WTC11 (cell line): ENCODE results near the gene C2orf72. TPM values are rescaled to one million over a fixed set of nuclear protein-coding genes. Genes with fewer than 3 reads are reported as not detected.

ENCODE experiments used
- ATAC-seq: fragments of 200-7000 bp; cut with Tn5 transposase; 2 replicates; pipeline ENCODE4 v1.10.0; 2021; ENCODE audit warnings: mild to moderate bottlenecking, moderate library complexity
- CTCF ChIA-PET: fragments of 300-600 bp; sonication (Branson Sonifier 250); formaldehyde crosslinking; loops from one replicate; lab custom pipeline; 2021; ENCODE audit warnings: antibody characterized with exemption; lab: Charles Lee
- POLR2A ChIA-PET: fragments of 350-600 bp; sonication (Branson Sonifier 250); formaldehyde crosslinking; loops from one replicate; lab custom pipeline; 2021; ENCODE audit warnings: antibody characterized with exemption; lab: Charles Lee
- DNase-seq: peaks from one replicate; pipeline ENCODE4 v3.0.0; 2021; ENCODE audit warnings: low spot score
- H3K27ac Mint-ChIP-seq: 2 replicates; pipeline ENCODE4 v1.8.0; 2021; ENCODE audit warnings: mixed read lengths
- H3K27me3 Mint-ChIP-seq: 2 replicates; pipeline ENCODE4 v1.8.0; 2021; ENCODE audit warnings: low read depth, mild to moderate bottlenecking, moderate library complexity, mixed read lengths
- H3K36me3 Mint-ChIP-seq: 2 replicates; pipeline ENCODE4 v1.8.0; 2021; ENCODE audit warnings: mixed read lengths
- H3K4me1 Mint-ChIP-seq: 2 replicates; pipeline ENCODE4 v1.8.0; 2022; ENCODE audit warnings: mixed read lengths
- H3K4me3 Mint-ChIP-seq: 2 replicates; pipeline ENCODE4 v1.8.0; 2021; ENCODE audit warnings: mild to moderate bottlenecking, moderate library complexity, mixed read lengths
- H3K9me3 Mint-ChIP-seq: 2 replicates; pipeline ENCODE4 v1.8.0; 2021; ENCODE audit warnings: mixed read lengths
- ARID4B ChIP-seq: sonication (generic); formaldehyde crosslinking; IDR thresholded peaks from 2 replicates; pipeline ENCODE4 v1.8.0; 2023; ENCODE audit warnings: missing genetic modification reagents, mild to moderate bottlenecking, borderline replicate concordance
- CREB1 ChIP-seq: sonication (generic); formaldehyde crosslinking; IDR thresholded peaks from 2 replicates; pipeline ENCODE4 v1.8.0; 2023; ENCODE audit warnings: mild to moderate bottlenecking, missing genetic modification reagents
- E2F4 ChIP-seq: sonication (generic); formaldehyde crosslinking; IDR thresholded peaks from 2 replicates; pipeline ENCODE4 v1.8.1; 2022; ENCODE audit warnings: low read depth, mild to moderate bottlenecking, moderate library complexity, missing genetic modification reagents, borderline replicate concordance
- FOXK1 ChIP-seq: sonication (generic); formaldehyde crosslinking; IDR thresholded peaks from 2 replicates; pipeline ENCODE4 v1.8.0; 2022; ENCODE audit warnings: mild to moderate bottlenecking, moderate library complexity, missing genetic modification reagents
- GTF2I ChIP-seq: fragments of 250-450 bp; sonication (Bioruptor Pico); conservative IDR thresholded peaks from 2 replicates; pipeline ENCODE4 v1.4.0; 2021; ENCODE audit warnings: mild to moderate bottlenecking
- HMGXB4 ChIP-seq: sonication (generic); formaldehyde crosslinking; IDR thresholded peaks from 2 replicates; pipeline ENCODE4 v1.8.1; 2023; ENCODE audit warnings: mild to moderate bottlenecking, moderate library complexity, missing genetic modification reagents
- JUN ChIP-seq: sonication (generic); formaldehyde crosslinking; IDR thresholded peaks from 2 replicates; pipeline ENCODE4 v1.8.0; 2023; ENCODE audit warnings: mild to moderate bottlenecking, missing genetic modification reagents
- MLX ChIP-seq: sonication (generic); formaldehyde crosslinking; IDR thresholded peaks from 2 replicates; pipeline ENCODE4 v1.8.1; 2023; ENCODE audit warnings: mild to moderate bottlenecking, missing genetic modification reagents, moderate library complexity
- NR1H2 ChIP-seq: sonication (generic); formaldehyde crosslinking; IDR thresholded peaks from 2 replicates; pipeline ENCODE4 v1.9.0; 2021; ENCODE audit warnings: mild to moderate bottlenecking, moderate library complexity, missing genetic modification reagents
- NR2C2 ChIP-seq: sonication (generic); formaldehyde crosslinking; IDR thresholded peaks from 2 replicates; pipeline ENCODE4 v1.8.0; 2022; ENCODE audit warnings: mild to moderate bottlenecking, missing genetic modification reagents
- NR3C1 ChIP-seq: sonication (generic); formaldehyde crosslinking; conservative IDR thresholded peaks from 2 replicates; pipeline ENCODE4 v1.8.1; 2023; ENCODE audit warnings: low read depth, mild to moderate bottlenecking, missing genetic modification reagents
- OVOL2 ChIP-seq: fragments of 250-450 bp; sonication (Bioruptor Pico); IDR thresholded peaks from 2 replicates; pipeline ENCODE4 v1.9.0; 2021; ENCODE audit warnings: mild to moderate bottlenecking, borderline replicate concordance
- PREB ChIP-seq: sonication (generic); formaldehyde crosslinking; IDR thresholded peaks from 2 replicates; pipeline ENCODE4 v1.8.1; 2022; ENCODE audit warnings: mild to moderate bottlenecking, missing genetic modification reagents, moderate library complexity, borderline replicate concordance
- RORB ChIP-seq: fragments of 250-450 bp; sonication (Bioruptor Pico); IDR thresholded peaks from 2 replicates; pipeline ENCODE4 v1.9.0; 2021; ENCODE audit warnings: mild to moderate bottlenecking
- STAT6 ChIP-seq: sonication (generic); formaldehyde crosslinking; conservative IDR thresholded peaks from 2 replicates; pipeline ENCODE4 v1.8.1; 2023; ENCODE audit warnings: mild to moderate bottlenecking, low read depth, missing genetic modification reagents, moderate library complexity
- TEAD1 ChIP-seq: sonication (generic); formaldehyde crosslinking; IDR thresholded peaks from 2 replicates; pipeline ENCODE4 v1.8.0; 2022; ENCODE audit warnings: mild to moderate bottlenecking, missing genetic modification reagents
- TP53 ChIP-seq: sonication (generic); formaldehyde crosslinking; IDR thresholded peaks from 2 replicates; pipeline ENCODE4 v1.8.1; 2023; ENCODE audit warnings: mild to moderate bottlenecking, missing genetic modification reagents
- ZNF121 ChIP-seq: sonication (generic); formaldehyde crosslinking; IDR thresholded peaks from 2 replicates; pipeline ENCODE4 v1.8.0; 2023; ENCODE audit warnings: missing genetic modification reagents
- ZNF671 ChIP-seq: fragments of 250-450 bp; sonication (Bioruptor Pico); IDR thresholded peaks from 2 replicates; pipeline ENCODE4 v1.8.0; 2021; ENCODE audit warnings: mild to moderate bottlenecking
- total RNA-seq: library from RNA; stranded (reverse); gene quantifications from 3 replicates; pipeline ENCODE4 v1.2.3, GENCODE V29; 2021

Gene C2orf72
- total RNA-seq, 1 experiment from 2014 or later = 1.7 TPM

GRCh38 chr2:230990899-230991150 lies 46.5 kb upstream of the C2orf72 start:
- DNase-seq (no peak), ATAC-seq (no peak)
- H3K9me3 Mint-ChIP-seq = no peaks in the 10 kb centered on the region
- no peak overlapping the region for H3K27ac Mint-ChIP-seq
- TF ChIP-seq FOXK1 (CRISPR knock-in tag) = no peak
- TF ChIP-seq NR1H2 (CRISPR knock-in tag) = no peak
- no peak for TF ChIP-seq ZNF121 (CRISPR knock-in tag)
- no peak for TF ChIP-seq OVOL2 (CRISPR knock-in tag)
- TF ChIP-seq E2F4 (CRISPR knock-in tag) = no peak
- TF ChIP-seq PREB (CRISPR knock-in tag) = no peak
- no peak for TF ChIP-seq GTF2I (CRISPR knock-in tag)
- no peak for TF ChIP-seq TP53 (CRISPR knock-in tag)
- no peak for TF ChIP-seq RORB (CRISPR knock-in tag)
- TF ChIP-seq STAT6 (CRISPR knock-in tag) = no peak
- TF ChIP-seq MLX (CRISPR knock-in tag) = no peak
- no peak for TF ChIP-seq ZNF671 (CRISPR knock-in tag)
- no peak for TF ChIP-seq JUN (CRISPR knock-in tag)
- TF ChIP-seq ARID4B (CRISPR knock-in tag) = no peak
- TF ChIP-seq CREB1 (CRISPR knock-in tag) = no peak
- no peak for TF ChIP-seq NR3C1 (CRISPR knock-in tag)
- TF ChIP-seq HMGXB4 (CRISPR knock-in tag) = no peak
- no peak for TF ChIP-seq TEAD1
- TF ChIP-seq NR2C2 = no peak
- no peaks in the 10 kb centered on the region for H3K27me3 Mint-ChIP-seq
- H3K4me3 Mint-ChIP-seq = no peak overlapping the region
- POLR2A ChIA-PET = no interaction called here
- CTCF ChIA-PET = interaction anchor here (1.2 to 1.7 kb wide), 4 partner anchors 9 to 166 kb away, joined by 4 to 6 read pairs (median 4); no protein-coding TSS in a partner anchor
- H3K4me1 Mint-ChIP-seq = peaks cover 9% of the 10 kb centered on the region
- no peaks in the 10 kb centered on the region for H3K36me3 Mint-ChIP-seq
